NCI-H510A (cell line): Measurements from ENCODE around the gene SERINC3.
A peak's percentile ranks its signal among the peaks of the same experiment; 100 is the strongest.
"Not testable (repeated sequence)": the region's sequence is repeated elsewhere in the genome, so short reads cannot be mapped to it uniquely, and the experiment has no call there.

ENCODE experiments used
- DNase-seq: peaks from one replicate; lab custom pipeline; 2025; lab: John Stamatoyannopoulos, UW

SERINC3 gene

DNA sequence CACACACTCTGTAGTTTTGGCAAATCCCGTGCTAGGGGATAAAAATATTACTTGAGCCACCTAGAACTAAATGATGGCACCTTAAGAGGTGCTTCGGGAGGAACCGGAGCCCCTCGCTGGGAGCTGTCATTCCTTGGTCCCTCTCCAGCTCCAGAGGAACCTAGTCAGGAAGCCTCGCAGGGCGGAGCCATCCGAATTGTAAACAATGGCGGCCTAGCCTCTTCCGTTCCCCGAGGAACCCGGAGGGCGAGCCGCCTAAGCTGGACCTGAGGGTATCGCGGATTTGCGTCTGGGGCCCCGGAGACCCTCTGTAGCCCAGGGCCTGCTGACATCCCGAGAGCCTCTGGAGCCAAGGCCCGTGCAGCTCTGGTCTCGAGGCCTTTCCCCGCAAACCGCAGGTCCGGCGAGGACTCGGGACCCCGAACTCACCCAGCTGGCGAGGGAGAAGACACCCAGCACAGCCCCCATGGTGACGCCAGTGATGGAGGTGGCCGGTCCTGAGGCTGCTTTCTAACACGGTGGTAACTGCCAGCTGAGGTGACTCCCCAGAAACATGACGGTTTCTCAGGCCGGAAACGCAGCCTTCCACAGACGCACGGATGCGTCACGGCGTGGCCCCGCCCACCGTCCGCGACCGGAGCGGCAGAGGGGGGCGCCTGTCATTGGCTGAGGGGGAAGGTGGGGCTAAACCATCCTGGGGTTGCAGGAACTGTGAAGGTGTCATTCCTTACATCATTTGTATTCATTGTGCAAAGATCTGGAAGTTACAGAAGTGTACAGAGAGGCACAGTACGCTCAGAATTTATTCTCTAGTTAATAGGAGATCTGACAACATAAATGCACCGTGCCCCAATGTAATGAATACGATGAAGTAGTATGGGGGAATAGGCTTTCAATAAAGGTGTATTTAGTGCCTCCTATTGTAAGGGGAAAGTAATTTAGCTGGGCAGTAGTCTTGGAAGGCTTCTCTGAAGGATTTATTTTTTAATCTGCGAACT lies at the start of gene SERINC3:
TSS of gene SERINC3 (minus strand) at position 587 of the 998 bp plus-strand sequence. CDS start at position 468, 119 bp downstream.
- DNase-seq = peak; percentile 84

DNA sequence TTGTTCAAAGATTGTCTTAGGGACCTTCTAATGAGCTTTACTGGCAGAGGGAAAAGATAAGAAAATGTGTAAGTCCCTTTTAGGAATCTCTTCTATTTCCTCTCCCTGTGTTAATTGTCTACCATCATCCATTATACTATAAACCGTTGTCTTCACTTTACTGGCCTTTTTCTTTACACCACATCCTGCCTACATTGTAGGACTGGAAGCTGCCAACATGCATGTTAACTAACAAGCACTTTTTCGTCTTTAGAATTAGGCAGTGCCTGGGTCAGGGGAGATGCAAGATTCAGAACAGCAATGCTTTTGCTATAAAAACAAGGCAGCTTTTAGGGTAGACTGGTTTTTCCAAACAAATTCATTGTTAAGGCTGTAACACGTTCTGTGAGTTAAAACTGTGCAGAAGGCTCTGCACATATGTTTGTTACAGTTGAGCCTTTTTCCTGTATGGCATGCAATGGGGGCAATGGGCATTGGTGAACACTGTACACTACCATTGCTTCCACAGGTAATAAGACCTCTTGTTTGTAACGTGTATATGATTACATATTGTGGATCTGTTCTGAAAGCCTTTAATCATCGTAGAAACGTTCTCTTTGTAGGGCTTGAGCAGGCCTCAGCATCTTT lies 49.6 kb upstream of the SERINC3 start:
- DNase-seq = no peak

DNA sequence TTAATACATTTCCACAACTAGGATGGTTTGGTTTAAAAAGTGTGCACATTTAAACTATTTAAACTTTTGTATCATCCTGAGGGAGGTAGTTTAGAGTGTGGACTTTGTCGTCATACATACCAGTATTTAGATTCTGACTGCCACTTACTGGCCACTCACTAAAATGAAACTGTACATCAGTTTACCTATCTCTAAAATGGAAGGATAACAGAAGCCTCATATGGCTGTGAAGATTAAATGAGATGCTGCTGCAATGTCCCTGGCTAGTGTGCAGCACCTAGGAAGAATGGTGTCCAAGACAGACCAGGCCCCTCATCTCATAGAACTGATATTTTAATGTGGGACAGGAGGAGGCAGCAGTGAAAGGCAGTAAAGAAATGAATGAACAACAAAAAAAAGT lies 48.5 kb upstream of the SERINC3 start:
- DNase-seq = no peak

DNA sequence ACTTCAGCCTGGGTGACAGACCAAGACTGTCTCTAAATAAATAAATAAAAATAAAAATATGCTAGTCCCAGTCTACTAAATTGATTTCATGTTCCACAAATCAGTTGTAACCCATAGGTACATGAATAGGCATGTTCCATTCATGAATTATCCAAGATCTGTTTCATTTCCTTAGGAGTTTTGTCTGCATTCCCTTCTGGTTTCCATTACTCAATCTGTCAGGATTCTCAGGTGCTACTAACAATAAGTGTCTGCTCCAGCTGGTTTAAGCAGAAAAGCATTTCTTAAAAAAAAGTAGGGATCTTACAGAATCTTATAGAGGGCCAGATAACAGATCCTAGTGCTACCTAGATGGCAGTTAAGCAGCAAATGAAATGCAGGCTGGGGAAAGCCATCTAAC lies 44.9 kb upstream of the SERINC3 start:
- no peak for DNase-seq

DNA sequence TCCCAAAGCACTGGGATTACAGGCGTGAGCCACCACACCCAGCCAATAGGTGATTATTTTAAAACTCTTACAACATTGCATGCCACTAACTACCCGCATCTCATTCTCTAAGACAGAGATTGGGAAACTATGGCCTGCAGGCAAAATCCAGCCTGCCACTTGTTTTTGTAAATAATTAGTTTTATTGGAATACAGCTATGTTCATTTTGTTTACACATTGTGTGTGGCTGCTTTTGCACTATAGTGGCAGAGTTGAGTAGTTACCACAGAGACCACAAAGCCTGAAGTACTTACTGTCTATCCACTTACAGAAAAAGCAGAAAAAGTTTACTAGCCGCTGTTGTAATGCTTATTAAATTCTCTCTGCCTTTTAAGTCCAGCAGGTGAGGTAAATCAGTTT lies 44.1 kb upstream of the SERINC3 start:
- no peak for DNase-seq

DNA sequence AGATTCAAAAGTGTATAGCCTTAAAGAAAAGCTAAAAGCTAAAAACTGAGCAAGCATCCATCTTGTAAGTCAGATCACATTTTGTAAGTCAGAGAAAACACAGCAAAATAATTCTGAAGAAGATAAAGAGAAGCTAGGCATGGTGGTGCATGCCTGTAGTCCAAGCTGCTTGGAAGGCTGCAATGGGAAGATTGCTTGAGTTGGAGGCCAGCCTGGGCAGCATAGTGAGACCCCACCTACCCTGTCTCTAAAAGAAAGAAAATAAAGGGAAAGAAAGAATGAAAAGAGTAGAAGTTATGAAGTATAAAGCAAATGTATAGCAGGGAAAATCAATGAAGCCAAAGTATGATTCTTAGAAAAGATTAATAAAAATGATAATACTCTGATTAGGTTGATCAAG lies 40.0 kb upstream of the SERINC3 start:
- no peak for DNase-seq

DNA sequence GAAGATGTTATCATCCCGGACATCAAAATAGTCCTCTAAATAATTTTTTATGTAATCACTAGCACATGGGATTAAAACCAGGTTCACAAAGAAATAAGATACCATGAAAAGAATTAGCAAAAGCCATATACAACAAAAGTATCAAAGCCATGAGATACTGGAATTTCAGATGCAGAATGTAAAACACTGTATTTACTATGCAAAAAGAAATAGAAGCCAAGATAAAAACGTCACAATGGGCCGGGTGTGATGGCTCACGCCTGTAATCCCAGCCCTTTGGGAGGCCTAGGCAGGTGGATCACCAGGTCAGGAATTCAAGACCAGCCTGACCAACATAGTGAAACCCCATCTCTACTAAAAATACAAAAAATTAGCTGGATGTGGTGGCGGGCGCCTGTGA lies 38.9 kb upstream of the SERINC3 start:
- not testable (repeated sequence) for DNase-seq

DNA sequence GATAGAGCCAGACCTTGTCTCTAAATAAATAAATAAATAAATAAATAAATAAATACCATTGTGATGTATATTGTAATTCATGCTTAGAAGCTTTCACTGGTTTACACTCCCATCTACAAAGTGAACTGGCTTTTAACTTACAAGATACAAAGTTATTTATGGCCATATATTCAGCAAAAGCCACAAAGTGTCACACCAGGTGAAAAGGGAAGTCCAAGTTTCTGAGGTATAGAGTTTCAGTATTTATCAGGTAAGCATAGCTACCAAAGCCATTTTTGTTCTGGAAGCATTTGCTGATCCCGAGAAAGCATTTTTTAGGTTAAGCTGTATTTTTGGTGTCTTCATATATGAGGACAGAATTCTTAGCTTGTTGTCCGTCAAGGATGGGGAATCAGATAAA lies 38.4 kb upstream of the SERINC3 start:
- DNase-seq = no peak

DNA sequence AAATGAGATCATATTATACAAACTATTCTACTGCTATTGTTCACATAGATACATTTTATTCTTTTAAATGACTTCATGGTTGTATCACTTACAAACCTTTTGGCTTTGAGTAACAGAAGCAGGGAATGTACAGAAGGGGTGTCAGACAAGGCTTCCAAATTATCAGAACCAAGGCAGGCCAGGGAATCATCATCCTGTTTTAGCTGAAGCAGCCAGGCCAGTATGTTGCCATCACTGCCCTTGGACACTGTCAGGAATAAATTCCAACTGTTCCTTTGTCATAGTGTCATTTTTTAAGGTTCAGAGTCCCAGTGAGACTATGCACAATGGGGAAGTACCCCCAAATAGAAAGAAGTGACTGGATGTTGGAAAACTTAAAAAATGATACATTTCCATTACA lies 37.4 kb upstream of the SERINC3 start:
- DNase-seq = no peak

DNA sequence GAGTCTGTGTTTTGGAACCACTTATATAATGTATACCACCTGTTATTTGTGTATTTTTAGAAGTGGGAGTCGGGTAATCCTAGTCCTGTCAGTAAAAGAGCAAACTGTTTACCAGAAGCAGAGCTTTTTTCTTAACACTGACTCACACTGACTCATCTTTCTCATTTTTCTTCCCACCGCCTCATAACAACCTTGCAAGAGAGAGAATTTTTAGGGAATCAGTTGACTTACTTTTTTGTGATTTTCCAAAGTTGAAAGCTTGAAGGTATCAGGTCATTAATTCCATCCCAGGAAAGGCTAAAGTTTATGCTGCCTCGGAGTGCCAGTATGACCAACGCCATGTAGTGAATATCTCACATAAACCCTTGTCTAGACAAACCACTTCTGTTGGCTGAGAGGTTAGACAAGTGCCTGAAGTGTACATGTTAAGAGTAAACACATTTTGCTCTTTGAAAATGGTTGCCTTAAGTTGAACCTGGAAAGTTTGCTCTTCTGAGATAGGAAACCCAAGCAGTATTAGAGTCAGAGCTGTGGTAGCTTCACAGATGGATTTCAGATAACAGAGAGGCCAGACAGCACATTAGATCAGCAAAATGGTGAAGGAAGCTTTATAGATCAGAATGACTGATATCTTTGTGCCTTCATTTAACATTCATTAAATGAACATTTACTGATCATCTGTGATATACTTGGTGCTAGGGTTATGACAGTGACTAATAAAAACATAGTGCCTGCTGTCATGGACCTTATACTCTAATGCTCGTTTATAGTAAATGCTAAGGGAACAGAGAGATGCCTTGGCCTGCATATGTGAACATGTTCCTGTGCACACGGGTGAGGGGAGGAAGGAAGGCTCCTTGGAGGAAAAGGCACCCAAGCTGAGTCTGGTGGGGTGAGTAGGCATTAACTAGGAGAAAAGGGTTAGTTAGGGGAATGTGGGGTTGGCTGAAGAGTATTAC lies 31.4 kb upstream of the SERINC3 start:
- DNase-seq = peak; percentile 52

DNA sequence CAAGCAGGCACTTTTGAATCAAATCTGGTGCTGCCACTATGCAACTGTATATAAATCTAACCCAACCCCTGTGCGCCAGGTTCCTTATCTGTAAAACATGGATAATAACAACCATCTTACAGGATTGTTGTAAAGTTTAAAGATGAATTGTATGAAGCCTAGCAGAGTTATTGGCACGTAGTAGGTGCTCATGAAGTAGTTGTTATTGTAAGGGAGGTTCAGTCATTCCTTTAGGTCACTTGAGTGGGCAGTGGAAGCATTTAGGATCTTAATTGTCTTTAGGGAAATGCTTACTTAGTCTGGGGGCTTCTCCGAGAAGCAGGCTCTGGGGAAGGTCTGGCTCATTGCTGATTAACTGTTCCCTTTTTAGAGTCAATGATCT lies 30.7 kb upstream of the SERINC3 start:
- DNase-seq = no peak

DNA sequence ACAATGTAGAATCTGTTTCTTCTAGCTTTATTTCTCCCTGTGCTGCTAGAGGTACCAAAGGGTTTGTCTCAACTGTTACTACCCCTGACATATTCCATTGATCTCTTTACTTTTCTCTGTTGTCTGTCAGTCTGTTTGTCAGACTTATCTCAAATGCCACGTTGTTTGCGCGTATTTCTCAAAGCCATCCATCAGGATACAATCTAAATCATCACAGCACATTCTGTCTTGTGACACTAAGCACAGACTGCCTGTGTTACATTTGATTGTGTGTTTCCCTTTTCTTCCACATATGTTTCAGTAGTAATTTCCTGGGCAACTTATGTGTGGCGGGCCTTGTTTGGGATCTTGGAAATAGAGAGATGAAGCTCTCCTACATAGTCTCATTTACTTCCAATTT lies 30.2 kb upstream of the SERINC3 start:
- DNase-seq = no peak

DNA sequence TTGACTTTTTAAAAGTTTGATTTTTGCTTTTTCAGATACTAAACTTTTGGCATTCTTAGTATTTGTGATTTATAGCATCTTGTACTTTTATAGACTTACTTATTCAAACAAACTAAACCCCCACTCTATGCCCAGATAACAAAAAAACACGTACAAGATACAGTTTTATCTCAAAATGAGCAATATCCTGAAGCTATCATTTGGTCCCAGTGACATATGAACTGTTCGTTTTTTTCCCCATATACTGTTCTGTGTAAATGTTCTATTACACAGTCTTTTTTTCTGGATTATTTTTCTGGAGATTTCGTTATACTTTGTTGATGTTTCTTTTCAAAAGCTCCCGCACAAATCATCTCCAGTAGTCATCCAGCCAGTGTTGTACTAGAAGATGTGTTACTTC lies 27.3 kb upstream of the SERINC3 start:
- no peak for DNase-seq

DNA sequence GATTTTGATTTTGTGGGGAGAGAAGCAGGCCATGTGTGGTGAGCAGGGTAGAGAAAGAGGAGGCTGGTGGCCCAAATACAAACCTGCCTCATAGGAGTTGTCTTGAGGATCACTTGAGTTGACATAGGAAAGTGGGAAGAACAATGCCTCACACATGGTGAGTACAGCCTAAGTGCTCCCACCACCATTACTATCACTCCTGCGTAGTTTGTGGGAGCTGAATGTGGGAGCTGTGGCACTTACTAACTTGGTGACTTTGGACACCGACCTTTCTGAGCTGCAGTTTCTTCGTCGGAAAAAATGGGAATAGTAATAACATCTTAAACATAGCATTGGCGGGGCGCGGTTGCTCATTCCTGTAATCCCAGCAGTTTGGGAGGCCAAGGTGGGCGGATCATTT lies 25.5 kb upstream of the SERINC3 start:
- DNase-seq = no peak

DNA sequence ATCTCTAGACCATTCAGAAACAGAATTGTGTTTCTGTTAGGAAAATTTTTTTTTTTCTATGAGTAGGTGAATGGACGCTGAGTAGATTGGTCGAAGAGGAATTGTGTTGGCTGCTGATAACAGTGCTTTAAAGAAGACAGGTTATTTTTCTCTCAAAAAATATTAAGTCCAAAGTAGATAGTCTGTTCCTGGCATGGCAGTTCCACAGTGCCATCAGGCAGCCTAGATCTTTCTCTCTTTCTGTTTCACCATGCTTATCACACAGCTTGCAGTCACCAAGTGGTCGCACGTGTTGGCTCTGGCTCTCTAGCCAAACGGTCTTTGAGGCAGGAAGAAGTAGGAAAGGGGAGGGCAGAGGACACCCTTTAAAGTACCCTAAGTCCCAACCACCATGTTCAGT lies 22.4 kb upstream of the SERINC3 start:
- DNase-seq = no peak

DNA sequence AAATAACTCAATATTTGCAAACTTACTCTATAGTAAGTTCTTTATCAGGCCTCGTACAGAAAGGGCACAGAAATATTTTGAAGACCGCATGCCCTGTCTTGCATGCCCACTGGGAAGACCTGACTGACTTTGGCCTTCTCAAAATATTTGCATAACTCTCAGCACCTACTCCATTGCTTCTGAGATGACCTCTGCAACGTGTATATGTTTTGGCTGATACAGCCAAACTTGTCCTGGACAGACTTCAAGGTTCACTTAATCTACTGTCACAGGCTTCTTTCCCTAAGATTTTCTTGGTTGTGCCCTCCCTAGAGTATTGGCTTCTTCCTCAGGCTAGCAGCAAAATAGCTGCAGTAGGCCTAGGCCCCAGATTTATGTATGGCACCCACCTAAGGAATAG lies 21.5 kb upstream of the SERINC3 start:
- no peak for DNase-seq

DNA sequence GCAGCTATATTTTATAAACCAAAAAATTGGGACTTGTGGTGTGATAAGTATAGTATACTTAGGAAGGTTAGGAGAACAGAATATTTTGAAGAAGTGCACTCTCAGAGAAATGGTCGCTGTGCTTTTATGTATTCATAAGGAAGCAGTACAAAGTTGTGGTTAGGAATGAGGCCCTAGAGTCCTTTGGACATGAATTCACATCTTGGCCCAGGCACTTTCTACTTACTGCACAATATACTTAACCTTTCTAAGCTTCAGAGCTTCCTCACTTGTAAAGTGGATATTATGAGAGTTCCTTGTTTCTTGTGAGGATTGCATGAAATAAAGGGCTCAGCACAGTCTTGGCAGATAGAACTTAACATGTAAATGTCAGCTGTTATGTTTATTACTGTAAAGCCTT lies 21.0 kb upstream of the SERINC3 start:
- DNase-seq = no peak

DNA sequence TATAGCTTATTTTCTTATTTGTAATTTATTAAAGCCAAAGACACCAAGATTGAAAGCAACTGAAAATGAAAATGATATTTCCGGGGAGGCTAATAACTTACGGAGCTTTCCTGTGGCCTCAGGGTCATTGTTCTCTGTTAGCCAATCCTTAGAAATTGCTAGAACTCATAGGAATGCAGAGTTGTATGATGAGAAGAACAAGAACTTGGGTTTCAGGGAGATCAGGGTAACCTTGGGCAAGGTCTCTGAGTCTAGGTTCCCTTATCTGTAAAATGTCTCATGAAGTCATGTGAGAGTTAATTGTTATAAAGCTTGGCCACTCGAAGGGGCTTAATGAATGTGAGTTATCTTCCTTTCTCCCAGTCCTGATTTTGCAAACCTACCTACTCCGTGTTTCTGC lies 20.1 kb upstream of the SERINC3 start:
- no peak for DNase-seq

DNA sequence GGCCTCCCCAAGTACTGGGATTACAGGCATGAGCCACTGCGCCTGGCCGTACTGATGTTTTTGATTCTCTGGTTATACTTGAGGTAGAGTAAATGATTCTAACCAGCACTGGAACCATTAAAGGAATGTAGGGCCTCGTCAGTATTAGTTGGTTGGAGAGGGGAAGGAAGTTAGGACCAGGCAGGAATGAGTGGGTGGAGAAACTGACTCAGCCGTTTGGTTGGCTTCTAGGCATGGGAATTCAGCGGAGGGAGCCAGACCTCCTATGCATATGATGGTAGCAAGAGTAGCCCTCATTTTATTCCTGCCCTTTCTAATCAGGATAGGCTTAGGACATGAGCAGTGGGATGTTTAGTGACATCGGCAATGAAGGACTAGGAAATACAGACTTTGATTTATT lies 19.0 kb upstream of the SERINC3 start:
- no peak for DNase-seq

DNA sequence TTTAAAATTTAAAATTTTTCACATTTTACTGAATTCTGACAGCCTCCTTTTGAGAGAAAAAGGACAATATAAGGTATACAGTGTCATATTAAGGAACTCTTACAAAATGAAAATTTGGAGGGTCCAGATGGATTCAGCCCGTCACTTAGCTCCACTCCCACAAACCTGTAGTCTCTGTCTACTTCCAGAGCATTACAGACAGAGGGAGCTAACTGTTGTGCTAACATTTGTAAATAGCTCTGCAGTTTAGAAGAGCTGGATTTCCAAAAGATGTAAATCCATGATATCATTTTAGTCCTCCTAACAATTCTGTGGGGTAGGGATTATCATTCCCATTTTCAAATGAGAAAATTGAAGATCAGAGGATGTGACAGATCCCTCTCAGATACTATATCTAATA lies 16.1 kb upstream of the SERINC3 start:
- DNase-seq = no peak

DNA sequence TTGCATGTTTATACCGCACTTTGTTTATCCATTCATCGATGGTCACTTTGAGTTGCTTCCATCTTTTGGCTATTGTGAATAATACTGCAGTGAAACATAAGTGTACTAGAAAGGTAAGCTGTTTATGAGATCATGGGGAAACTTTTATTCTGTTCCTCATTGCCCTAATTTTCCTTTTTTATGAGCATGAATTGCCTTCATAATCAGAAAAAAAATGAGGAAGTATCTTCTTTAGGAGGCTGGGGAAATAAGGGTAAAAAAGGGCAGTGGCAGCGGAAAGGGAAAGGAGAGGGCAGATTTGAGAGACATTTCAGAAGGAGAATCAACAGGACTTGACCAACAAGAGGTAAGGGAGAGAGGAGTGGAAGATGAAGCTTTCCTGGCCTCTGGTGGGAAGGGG lies 14.3 kb upstream of the SERINC3 start:
- no peak for DNase-seq

DNA sequence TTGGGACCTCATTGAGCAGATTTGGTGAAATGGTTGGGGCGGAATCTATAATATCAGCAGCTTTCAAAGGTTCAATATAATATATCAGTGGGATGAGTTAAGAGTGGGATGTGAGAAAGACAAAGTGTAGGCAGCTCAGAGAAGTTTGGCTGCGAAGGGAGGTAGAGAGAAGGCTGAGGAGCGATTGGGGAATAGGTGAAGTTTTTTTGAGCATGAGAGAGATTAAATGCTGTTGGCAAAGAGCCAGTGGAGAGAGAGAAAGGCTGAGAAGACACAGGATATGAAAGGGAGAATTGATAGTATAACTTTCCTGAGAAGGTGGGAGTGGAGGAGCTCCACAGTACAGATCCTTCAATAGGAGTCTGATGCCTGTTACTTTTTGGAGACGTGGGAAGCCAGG lies 12.1 kb upstream of the SERINC3 start:
- DNase-seq = no peak
